HG03571 (cell line): Measurements from ENCODE around the gene PPP1R3F.

Experiments
- ATAC-seq: cut with Tn5 transposase; IDR thresholded peaks from one replicate; pipeline ENCODE4 v1.9.1; 2021; ENCODE audit not compliant: unreplicated experiment

PPP1R3F gene, protein sequence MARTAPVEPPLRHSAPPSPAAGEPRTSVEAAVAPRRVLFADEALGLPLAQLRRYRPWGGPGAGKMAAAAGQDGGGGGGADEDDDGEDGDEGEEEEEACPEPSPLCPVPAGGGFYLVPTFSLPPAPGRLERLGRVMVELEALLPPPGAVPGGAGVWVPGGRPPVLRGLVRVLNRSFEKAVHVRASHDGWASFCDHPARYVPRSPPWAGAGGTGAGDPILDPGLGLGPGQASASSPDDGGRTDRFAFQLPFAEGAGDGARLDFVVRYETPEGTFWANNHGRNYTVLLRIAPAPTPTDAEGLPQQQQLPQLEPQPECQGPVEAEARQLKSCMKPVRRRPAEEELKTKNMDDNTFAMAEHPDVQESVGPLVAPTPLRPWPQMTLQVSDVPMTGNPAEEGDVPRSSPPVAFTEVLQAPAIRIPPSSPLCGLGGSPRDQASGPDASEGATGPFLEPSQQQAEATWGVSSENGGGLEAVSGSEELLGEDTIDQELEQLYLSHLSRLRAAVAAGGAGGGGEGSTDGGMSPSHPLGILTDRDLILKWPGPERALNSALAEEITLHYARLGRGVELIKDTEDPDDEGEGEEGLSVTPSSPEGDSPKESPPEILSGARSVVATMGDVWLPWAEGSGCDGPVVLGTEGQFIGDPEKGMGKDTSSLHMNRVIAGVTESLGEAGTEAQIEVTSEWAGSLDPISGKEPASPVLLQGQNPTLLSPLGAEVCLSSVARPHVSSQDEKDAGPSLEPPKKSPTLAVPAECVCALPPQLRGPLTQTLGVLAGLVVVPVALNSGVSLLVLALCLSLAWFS

GRCh38 chrX:49269767-49270248, at the start of gene PPP1R3F:
TSS of gene PPP1R3F (plus strand) at chrX:49269793. CDS start at chrX:49269870, 77 bp downstream.
- ATAC-seq: peak; percentile 12

DNA sequence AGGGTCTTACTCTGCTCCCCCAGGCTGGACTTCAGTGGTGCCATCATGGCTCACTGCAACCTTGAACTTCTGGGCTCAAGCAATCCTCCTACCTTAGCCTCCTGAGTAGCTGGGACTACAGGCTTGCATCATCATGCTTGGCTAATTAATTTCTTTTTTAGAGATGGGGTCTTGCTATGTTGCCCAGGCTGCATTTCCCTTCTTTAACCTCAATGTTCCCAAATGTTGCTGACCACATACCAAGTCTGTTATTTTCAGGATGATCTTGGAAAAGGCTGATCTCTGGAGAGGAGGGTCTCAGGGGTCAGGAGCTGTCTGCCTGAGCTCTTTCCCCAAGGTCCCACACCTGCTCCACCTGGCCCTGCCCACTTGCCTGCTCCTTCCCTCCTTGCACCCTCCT, 49.5 kb upstream of the PPP1R3F start:
- no peak for ATAC-seq

DNA sequence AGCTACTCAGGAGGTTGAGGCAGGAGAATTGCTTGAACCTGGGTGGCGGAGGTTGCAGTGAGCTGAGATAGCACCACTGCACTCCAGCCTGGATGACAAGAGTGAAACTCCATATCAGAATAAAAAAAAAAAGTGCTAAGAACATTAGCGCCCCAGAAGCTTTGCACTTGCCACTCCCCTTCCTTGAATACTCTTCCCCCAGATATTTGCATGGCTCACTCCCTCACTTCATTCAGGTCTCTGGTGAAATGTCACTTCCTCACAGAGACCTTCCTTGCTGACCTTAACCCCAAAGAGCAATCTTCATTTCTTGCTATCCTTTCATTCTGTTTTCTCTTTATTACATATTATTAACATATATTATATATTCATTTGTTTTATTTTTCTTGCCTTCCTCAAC, 47.7 kb upstream of the PPP1R3F start:
- ATAC-seq: no peak

DNA sequence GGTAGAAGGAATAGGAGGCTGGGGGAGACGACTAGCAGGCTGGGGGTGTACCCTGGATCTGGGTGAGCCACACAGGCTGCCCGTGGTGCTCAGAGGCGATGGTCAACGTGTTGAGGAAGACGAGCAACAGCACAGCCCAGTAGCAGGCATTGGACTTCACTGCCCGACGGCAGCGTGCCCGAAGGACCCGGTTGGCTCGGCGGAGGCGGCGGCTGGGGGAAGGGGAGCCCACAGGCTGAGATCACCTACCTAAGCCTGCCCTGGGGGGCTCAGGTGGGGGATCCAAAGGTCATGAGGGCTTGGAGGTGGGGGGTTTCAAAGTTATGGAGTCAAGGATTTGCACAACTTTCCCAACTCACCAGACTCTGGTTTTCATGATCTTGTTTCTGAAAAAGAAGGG, 43.7 kb upstream of the PPP1R3F start:
- ATAC-seq: no peak

DNA sequence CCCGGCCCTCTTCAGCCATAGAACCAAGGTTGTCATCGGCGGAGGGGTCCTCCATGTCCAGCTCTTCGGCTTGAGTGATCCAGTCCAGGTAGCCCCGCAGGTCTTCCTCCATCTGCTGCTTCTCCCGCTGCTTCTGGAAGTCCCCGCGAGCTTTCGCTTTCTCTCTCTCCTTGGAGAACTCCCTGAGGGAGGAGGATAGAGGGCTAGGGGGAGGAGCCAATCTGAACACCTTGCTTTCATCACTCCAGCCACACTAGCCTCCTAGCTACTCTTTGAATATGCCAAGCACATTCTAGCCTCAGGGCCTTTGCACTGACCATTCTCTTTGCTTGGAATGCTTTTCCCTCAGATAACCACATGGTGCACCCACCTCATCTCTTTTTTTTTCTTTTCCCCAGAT, 42.6 kb upstream of the PPP1R3F start:
- no peak for ATAC-seq

DNA sequence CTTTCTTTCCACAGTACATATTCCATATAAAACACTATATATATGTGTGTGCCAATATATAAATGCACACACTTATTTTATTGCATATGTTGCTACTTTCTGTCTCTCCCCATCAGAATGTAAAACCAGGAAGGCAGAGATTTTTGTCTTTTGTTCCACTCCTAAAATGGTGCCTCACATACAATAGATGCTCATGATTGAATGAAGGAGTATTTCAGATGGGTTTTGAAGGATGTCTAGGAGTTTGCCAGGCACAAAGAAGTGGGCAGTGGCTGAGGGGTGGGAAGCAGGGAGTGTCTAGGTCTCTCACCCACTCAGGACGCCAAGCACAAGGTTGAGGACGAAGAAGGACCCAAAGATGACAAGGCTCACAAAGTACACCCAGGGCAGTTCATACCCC, 41.9 kb upstream of the PPP1R3F start:
- ATAC-seq: no peak

- ATAC-seq: no peak
Measured at GRCh38 chrX:49228185-49228584, 41.4 kb upstream of the PPP1R3F start.

- no peak for ATAC-seq
Measured at GRCh38 chrX:49230500-49231232, 38.9 kb upstream of the PPP1R3F start.

DNA sequence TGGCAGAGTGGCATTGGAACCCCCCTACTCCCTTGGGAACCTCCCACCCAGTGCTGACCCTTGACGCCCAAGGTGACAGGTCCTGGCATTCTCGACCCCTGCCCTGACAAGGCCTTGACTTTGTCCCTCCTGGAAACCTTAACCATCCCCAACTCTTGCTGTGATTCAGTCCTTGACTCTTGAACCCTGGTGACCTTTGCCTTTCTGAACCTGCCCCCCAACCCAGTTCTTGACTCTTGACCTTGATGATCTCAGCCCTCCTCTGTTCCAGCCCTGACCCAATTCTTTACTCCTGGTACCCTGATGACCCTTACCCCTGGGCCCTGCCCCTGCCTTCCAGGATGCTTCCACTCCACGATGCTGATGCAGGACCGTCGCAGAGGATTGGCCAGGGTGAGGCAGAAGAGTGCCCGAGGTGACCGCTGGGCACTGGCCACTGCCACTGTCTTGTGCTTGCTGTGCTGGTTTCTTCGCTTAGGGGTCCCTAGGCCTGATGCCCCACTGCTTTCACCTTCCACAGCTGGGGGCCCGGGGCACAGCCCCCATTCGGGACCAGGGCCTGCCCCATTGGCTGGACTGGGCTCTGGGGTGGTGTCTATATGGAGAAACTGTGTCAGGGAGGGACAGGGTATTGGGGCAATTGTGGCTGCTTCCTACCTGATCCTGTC, 38.1 kb upstream of the PPP1R3F start:
- no peak for ATAC-seq

DNA sequence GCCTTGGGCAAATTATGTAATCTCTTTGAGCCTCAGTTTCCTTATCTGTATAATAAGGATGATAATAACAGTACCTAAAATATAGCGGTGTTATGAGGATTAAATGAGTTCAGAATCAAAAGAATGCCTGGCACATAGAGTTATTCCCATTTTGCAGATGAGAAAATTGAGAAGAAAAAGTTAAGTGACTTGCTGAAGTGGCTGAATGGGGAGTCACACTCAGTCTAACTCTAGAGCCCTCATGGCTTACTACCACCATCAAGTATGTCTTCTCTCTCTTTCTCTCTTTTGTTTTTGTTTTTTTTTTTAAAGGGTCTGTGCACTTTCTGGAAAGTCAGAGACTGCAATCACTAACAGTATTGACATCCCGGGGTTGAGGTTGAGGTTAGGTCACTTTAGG, 37.1 kb upstream of the PPP1R3F start:
- no peak for ATAC-seq

DNA sequence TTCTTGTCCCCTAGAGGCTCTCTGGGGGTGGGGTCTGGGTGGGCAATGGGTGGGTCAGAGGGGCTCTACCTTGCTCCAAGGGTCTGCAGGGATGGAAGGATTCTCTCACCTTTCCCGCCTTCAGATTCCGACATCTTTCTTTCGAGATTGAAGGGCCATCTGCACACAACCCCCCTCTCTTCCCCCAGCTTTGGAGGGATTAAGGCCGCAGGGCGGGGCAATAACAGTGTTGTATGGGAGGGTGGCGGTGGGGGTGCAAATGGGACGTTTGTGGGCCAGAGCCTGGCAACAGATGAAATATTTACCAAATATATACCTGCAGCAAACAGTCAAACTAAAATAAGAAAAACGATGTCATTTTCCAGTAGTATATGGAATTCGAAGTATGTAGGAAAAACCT, 36.4 kb upstream of the PPP1R3F start, which contains the start of gene CACNA1F:
CACNA1F (minus strand) TSS at position 165 of the 400 bp plus-strand sequence; CDS start at position 134, 31 bp downstream.
- ATAC-seq: no peak

DNA sequence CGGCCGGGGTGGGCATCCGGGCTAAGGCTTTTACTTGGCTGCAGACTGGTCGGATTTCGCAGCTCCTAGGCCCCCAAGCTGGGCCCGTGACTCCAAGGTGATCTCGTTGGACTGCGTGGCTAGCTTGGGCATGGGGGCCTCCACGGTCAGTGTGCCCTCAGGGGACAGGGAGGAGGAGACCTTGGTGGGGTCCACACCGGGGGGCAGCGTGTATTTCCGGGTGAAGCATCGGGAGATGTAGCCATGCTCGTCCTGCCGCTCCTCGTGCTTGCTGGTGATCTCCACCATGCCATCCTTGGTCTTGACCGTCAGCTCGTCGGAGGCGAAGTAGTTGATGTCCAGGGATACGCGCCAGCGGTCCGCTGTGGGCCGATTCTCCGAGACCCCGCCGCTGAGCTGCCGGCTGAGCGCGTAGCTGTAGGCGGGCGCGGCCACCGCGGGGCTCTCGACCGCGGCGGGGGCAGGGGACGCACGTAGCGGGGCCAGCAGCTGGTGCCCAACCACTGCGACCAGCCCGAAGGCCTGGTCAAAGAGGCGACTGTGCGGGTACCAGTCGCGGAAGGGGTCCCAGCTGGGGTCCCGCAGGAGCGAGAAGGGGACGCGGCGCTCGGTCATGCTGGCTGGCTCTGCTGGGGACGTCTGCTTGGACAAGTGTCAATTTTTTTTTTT, 35.6 kb upstream of the PPP1R3F start:
- ATAC-seq: no peak

GRCh38 chrX:49237060-49237459, 32.5 kb upstream of the PPP1R3F start:
- ATAC-seq: no peak

DNA sequence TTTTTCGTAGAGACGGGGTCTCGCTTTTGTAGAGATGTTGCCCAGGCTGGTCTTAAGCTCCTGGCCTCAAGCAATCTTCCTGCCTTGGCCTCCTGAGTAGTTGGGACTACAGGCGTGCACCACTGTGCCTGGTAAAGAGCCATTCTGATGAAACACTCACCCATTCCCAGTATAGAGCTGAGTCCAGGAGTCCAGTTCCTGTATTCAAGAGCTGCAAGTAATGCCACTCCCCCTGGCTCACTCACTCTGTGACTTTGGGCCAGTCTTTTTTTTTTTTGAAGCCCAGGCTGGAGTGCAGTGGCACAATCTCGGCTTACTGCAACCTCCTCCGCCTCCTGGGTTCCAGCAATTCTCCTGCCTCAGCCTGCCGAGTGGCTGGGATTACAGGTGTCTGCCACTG, 30.9 kb upstream of the PPP1R3F start:
- ATAC-seq: no peak

- no peak for ATAC-seq
Measured at GRCh38 chrX:49242545-49243066, 27.0 kb upstream of the PPP1R3F start.

DNA sequence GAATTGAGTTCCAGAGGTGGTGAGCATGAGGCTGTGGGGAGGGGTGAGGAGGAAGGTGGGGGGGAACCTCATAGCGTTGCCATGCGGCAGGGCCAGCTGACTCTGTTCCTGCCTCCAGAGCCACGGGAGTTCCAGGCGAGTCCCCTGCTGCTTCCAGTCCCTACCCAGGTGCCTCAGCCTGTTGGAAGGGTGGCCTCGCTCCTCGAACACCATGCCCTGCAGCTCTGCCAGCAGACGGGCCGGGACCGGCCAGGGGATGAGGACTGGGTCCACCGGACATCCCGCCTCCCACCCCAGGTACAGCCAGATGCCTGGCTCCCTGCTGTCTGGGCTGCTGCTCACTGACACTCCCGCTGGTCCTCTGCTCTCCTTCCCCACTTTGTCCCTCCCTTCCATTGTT, 26.4 kb upstream of the PPP1R3F start:
- ATAC-seq: no peak

- ATAC-seq: no peak
Measured at GRCh38 chrX:49244207-49244606, 25.4 kb upstream of the PPP1R3F start.

DNA sequence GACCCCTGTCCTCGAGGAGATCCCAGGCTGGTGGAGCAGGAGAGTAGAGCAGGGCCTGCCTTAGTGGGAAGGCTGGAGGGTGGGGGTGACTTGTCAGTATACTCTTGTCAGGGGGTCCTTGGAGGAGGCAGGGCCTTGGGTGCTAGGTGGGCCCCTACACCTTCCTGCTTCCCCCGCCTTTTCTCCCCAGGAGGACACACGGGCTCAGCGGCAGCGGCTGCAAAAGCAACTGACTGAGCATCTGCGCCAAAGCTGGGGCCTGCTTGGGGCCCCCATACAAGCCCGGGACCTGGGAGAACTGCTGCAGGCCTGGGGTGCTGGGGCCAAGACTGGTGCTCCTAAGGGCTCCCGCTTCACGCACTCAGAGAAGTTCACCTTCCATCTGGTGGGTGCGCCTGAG, 23.1 kb upstream of the PPP1R3F start:
- ATAC-seq: no peak

- no peak for ATAC-seq
Measured at GRCh38 chrX:49247346-49247745, 22.2 kb upstream of the PPP1R3F start.
